GM04504 (cell line): ENCODE measurements around the gene CRMP1.

Experiments used
- DNase-seq: peaks from one replicate; pipeline ENCODE4 v3.0.0-alpha.2; 2012; ENCODE audit warnings: low read depth

Gene CRMP1

DNA sequence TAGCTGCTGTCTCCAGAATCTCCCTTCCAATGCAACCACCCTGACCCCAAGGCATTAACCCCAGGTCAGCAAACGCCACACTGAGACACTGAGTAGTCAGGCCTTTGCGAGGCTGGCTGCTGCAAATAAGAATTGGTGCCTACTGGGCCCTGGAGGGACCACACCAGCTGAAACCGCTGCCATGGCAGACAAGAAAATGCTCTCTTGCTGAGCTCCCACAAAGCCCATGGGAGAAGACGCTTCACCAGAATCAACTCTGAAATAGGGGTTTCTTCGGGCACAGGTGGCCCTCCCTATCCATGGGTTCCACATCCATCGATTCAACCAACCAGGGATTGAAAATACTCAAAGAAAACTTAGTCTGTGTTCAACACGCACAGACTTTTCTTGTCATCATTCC lies 26.7 kb upstream of the CRMP1 start:
- no peak for DNase-seq

DNA sequence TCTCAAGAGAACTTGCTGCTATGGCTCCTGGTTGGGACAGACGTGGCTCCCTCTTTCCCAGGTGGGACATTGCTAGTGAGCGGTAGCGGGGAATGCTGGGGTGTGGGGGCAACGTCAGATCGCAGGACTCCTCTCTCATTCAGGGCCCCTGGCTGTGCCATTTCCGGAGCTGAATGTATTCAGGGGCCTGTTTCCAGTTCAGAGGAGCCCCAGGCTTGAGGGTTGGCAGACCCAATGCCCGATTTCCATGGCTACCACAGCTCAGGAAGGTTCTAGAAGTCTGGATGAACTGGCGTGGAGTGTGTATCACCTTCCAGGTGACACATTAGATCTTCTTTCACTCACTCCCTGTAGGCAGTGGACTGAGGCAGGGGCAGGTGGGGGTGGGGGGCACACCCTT lies 26.2 kb upstream of the CRMP1 start:
- DNase-seq: no peak

DNA sequence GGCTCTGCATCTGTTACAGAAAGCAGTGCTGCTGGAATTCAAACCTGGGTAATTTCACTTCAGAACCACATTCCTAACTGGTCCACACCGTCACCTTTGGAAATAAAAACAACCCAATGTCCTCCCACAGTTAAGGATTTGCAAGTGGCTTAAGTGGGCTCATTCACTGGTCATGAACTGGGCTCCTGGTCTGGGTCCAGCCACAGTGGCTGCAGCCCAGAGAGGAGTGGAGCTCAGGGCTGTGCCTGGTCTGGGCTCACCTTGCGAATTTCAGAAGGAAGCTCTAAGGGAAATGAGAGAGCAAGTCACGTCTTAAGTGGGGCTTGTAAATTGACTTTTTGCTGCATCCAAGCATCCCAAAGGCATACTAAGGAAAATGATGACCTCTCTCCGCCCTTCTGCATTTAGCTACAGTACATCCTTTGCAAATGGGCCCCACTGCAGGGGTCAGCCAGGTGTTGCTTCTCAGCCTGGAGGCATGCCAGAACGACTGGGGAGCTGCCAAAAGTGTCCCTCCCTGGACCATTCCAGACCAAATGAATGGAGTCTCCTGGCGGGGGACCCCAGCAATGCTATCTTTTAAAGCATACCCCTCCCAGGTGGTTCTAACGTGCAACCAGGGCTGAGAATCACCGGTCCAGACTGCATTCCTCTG lies 25.6 kb upstream of the CRMP1 start:
- no peak for DNase-seq

DNA sequence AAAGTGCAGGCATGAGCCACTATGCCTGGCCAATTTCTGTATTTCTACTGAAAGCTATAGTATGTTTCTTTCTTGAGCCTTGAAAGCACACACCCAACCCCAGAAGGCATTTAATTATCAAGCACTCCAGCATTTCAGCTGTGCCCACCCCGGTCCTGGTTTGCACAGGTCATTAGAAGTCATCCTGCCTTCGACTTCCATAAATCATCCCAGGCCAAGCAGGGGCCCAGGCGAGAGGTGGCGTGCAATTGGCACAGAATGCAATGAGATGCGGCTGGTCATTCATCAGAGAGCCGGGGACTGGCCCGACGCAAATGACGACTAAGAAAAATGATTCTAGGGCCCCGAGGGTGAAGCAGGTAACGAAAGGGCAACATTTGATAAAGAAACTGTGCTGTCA lies 24.8 kb upstream of the CRMP1 start:
- DNase-seq: no peak

DNA sequence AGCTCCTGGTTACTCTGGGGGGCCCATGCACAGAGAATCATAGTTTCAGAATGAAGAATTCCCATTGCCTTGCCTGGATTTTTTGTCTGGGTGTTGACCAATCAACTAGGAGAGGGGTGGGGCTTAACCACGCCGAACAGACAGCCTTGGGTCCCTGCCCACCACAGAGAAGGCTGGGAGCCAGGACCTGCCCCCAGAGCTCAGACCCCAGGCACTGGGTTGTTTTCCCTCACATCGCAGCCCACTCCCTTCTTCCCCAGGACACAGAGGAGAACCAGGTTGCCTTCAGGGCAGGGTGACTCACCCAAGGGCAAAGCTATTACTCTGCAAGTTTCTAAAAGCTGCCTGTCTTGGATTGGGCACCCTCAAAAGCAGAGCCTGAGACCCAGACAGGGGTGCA lies 23.3 kb upstream of the CRMP1 start:
- DNase-seq: no peak

DNA sequence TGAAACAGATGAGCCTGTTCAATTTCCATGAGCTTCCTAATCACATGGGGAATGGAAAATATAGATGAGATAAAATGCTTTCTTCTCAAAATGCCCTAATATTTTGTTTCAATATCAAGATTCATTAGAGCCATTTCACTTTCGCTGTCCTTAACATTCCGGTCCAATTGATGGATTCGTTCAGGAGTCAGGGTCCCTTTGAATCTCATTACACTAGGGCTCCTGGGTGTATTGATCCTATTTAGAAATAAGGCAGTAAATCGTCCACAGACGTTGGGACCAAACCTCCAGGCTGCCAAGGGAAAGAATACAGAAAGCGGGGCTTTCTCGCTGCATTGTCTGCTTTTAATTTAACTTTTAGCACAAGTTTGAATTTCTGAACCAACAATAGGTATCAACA lies 20.6 kb upstream of the CRMP1 start:
- DNase-seq: no peak

DNA sequence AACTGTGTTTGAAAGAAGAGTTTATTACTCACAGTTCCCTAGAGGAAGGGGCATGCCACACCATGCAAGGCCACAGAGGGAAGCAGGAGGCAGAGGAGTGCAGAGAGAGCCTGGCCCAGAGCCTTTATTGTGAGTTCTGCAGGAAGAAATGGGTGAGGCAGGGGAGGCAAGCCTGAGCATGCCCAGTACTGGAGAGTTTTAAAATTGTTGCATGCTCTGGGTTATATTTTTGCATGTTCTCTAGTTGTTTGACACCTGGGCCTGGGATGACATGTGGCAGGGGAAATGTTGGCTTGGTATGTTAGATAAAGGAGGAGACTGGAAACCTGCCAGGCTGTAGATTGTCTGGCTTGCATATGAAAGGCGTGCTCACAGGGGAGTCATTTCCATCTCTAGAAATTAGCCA lies 19.7 kb upstream of the CRMP1 start:
- no peak for DNase-seq

DNA sequence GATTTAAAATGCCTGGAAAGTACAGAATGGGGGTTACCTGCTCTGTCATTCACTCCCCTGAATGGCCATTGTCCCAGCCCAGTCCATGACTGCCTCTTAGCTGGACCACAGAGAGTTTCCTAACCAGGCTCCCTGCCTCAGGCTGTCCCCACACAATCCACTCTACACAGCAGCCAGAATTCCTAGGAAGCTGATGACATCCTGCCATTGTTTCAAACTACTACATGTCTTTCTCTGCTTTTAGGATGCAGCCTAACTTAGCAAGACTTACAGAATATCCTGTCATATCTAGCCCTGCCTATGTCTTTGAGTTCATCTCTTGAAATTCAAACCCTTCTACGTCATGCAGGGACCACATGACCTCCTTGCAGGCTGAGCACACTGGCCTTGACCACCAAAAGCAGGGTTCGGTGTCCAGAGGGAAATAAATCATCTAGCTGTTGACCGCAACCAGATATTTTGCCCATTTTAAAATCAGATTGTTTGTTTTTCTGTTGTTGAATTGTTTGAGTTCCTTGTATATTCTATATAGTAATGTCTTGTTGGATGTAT lies 16.1 kb upstream of the CRMP1 start:
- DNase-seq: no peak

DNA sequence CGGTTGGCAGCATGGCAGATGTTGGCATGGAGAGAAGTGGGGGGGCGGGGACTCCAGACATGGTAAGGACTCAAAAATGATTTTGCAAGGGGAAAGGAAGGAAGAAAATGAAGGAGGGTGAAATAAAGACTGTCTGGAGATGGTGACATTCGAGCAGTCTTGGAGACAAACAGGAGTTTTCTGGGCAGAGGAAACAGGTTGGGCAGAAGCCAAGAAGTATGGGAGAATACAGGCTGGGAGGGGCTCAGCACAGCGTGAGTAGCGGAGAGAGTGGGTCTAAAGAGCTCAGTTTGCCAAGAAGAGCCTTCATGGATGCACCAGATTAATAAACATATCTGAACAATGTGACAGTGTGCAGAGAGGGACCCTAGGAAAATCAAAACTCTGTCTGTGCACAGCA lies 13.3 kb upstream of the CRMP1 start:
- no peak for DNase-seq

DNA sequence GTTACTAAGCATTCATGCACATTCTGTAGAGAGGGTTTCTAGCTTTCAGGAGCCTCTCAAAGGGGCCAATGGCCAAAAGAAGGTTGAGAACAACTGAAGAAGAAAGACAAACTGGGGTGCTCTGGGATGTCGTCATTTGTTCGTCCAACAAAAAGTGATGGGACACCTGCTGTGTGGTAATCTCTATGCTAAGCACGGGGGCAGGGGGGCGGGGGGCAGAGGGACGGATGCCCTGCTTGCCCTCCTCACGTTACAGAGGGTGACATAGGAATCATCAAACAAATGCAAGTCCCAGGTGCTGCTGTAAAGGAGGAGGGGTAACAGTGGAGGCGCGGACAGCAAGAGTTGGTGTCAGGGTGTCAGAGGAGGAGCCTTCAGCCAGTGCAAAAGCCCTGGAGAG lies 12.8 kb upstream of the CRMP1 start:
- DNase-seq: no peak

DNA sequence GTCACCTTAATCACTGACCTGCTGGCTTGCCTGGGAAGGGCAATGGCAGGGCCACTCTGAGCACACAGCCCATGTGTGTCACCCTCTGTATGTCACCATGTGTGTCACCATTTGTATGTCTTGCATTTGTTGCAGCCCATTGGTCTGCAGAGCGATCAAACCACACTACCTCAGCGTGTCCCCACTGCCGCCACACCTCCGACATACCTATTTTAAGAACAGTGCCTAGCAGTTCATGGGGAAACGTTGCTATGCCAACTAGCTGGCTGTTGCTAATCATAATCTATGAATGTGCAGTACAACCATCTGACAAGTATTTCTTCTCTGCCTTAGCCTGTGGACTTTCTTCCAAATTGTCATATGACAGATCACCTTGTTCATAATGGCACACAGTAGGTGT lies 8.0 kb upstream of the CRMP1 start:
- DNase-seq: no peak

DNA sequence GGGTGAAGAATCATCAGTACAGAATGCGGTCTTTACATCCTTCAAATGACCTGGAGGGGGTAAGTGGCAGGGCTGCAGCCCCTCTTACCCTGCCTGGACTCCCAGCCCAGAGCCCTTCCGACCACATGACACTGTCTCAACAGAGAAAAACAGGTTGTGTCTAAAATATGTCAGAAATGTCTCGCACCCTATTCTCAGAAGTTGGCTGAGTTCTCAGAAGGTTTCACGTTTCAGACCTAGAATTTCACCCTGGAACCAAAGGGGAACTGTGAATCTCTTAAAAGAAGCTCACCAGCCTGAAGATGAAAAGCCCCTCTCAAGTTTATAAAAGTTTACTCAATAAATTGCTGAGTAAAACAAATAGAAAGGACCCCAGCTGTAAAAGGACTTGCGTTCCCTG lies 7.0 kb upstream of the CRMP1 start:
- no peak for DNase-seq

DNA sequence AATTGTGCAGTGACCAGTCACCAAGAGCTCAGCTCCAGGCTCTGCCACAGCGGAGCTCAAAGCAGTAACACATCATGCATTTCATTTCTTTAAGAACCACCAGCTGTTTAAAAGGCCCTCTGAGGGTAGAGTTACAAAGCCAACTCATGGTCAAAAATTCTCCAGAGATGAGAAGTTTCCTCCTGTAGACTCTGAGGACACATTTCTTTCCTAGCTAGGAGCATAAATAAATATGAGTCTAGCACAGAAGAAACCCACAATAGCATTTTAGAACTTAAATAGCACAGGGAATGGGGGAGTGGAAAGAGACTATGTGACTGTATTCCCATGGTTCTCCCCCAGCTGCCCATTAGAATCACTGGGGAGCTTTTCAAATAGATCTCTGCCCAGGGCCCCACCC lies 6.5 kb upstream of the CRMP1 start:
- DNase-seq: no peak

DNA sequence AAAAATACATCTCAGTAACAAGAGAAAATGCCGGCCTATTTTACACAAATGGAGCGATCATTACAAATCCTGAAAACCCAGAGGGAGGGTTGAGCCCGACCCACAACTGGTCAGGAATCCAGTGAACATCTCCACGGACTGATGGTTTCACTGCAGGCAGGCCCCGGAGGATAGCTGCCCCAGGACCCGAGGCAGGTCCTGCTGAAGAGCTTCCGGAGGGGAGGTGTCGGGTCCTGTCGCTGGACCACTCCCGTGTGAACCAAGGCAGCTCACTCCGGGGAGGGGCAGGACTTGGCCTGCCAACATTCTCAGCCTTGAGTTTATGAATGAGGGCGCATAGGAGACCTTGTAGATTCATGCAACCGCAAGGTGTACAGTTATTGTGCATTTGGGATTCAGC lies 4.8 kb upstream of the CRMP1 start:
- no peak for DNase-seq

DNA sequence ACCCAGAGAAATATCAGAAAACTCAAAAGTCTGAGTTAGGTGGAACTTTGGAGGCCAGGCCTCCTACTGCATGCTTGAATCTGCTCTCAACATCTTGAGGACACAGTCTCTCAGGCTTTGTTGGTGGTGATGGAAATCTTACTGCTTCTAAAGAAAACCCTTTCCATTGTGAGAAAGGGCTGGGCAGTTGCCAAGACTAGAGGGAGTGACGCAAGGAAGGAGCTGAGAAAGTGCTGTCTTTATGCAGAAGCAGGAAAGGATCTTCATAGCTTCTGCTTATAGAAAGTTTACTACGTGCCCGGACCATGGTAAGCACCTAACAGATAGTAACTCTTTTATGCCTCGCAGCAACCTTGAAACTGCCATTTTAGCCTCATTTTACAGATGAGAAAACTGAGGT lies 2.4 kb upstream of the CRMP1 start:
- DNase-seq: no peak

DNA sequence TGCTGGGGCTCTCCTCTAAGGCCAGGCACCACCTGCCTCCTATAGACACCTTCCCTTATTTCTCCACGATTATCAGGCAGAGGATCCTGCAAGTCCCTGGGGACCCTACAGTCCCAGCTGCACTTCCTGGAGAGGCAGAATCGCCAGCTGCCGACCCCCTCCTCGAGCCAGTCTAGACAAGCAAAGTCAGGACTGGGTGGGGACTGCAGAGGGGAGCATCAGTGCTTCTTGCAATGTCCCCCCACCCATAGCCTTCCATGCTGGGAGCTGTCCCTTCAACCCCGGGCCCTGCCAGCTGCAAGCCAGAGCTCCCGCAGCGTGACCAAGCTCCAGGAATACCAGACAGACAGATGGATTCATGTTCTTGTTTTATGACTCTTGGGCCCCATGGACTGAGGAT lies 1.4 kb upstream of the CRMP1 start:
- no peak for DNase-seq

DNA sequence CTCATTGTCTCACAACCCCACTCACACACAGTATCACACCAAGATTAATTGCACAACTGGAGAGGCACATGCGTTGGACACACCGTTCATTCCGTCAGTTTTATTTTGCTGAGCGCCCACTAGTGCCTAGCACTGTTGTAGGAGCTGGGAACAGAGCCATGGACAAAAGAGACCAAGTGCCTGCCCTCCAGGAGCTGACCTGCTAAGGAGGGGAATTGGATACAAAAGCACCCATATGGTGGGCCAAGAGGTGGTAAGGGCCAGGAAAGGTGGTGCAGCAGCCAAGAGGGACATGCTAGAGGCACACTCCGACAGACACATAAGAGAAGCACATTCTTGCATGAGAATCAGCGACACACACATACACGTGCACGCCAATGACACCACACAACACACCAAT lies 705 bp upstream of the CRMP1 start:
- DNase-seq: no peak

DNA sequence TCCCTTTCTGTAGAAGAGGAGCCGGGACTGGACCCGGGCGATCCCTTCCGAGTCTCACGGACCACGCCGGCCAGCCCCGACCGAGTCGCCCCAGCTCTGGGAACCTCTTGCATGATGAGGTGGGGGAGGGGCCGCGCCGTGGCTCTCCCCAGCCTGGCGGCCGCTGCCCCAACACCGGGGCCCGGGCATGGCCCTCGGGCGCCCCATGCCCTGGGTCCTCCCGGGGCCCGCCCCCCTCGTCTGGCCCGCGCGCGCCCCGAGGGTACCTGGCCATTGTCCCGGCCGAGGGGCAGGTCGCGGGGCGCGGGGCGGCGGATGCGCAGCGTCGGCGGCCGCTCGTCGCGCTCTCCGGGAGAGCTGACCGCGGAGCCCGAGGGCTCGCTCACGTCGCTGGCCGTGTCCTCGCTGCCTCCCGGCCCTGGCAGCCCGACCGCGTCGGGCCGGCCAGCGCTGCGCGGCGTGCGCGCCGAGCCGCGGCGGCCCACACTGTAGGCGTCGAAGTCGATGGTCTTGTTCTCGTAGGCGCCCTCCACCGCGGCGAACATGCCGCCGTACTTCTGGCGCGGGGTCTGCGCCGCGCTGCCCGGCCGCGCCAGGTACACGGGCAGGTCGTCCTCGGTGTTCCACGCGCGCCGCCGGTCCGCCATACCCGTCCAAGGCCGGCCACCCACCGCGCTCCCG lies 423 bp downstream of the CRMP1 start:
- no peak for DNase-seq

DNA sequence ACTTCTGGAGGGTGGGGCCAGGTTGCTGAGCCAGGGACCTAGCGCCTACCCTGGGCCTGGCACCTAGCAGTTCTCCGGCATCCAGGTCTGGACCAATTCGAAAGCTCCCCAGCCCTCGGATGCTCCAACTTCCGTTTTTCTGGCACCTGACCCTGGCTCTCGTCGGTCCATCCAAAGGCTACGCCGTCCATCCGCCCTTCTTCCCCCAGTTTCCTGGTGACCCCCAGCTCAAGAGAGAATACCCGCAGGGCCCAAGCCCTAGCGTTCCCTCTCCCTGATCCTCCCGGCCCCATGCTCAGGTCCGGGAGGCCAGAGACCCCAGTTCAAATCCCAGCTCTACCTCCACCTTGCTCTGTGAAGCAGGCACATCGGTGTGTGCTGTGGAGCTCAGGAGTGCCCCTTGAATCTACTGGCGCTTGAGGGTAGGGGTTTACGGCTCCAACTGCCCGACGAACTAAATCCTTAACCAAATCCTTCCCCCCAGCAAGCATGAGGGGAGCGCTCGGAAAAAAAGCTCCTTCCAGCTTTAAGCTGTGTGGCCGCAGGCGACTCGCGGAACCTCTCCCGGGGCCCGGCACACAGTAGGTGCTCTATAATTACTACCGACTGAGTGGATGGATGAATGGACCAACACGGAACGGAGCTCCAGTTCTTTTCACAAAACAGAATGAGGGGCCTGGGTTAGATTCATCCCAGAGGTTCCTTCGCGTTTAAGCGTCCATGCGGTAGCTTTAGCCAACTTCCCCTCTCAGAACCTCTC lies 1.1 kb downstream of the CRMP1 start:
- DNase-seq: no peak

DNA sequence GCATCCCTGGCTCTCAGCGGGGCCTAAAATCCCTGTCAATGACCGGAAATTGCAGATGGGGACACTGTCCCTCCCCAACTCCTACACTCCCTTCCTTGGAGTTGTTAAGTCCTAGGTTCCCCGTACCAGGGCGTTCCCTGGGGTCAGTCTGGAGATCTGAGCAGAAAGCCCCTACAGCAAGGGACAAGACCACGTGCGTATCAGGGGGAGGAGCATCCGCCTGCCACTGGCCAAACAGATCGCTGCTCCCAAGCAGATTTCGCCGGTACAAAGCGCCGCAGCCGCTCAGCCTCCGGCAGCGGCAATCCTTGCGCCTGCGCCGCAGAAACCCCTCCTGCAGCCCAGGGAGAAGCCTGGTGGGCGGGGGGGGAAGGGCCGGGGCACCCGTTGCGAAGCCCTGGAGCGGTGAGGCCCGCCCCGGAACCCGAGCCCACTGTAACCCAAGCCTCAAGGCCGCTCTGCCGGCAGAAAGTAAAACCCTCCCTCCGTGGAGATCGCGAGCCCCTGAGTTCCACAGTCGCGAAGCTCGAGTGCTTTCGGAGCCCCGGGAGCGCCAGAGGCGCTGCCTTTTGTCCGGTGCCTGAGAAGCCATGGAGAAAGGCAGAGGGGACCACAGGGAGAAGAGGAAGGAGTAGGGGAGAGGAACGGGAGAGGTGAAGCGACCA lies 2.7 kb downstream of the CRMP1 start:
- no peak for DNase-seq

DNA sequence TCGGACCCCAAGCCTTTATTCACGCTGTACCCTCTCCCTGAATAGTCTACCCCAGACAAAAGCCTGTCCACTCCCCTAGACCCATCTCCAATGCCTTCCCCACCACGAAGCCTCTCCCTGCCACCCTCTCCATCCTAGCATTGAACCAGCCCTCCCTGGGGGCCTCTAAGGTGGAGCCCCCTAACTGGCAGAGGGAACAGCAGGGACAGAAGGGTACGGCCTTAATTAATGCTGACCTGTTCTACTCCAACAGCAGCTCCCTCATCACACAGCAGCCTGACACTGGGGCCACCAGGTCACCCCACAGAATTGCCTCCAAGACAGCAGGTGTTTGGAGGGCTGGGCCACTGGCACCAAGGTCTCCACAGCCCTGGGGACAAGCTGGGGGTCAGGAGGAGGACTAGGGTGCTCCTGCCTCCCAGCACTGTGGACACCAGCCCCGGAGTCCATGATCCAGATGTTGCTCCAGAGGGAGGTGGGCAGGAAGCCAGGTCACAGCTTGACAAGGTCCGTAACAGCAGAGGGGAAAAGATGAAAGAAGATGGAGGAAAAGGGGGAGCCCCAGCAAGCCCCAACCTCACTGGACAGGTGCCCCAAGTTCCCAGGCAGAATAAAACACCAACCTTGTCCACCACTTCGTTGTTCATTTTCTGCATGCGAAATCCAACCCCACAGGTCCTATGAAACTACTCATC lies 3.7 kb downstream of the CRMP1 start:
- no peak for DNase-seq
